ENCODE data around the gene CCDC154.

The CCDC154 gene

GRCh38 chr16:1425616-1426370 lies 18.6 kb downstream of the CCDC154 start (continued):
- no peak for TF ChIP-seq PRDM4 (tag by site-specific recombination; IDR thresholded peaks at IDR 0.05)
- TF ChIP-seq TSHZ1 (tag by site-specific recombination; IDR thresholded peaks at IDR 0.05; ENCODE audit: borderline replicate concordance): no peak
- TF ChIP-seq ZBTB17 (tag by site-specific recombination; IDR thresholded peaks at IDR 0.05): no peak
- no peak for TF ChIP-seq GLI4 (tag by site-specific recombination; IDR thresholded peaks at IDR 0.05)
- TF ChIP-seq ZNF211 (tag by site-specific recombination; IDR thresholded peaks at IDR 0.05; ENCODE audit: low read depth): no peak
- TF ChIP-seq ZFHX2 (tag by site-specific recombination; conservative IDR thresholded peaks at IDR 0.05): no peak
- TF ChIP-seq RBAK (tag by site-specific recombination; IDR thresholded peaks at IDR 0.05): no peak
- TF ChIP-seq IKZF3 (tag by site-specific recombination; IDR thresholded peaks at IDR 0.05): no peak

- Histone ChIP-seq H3K9me3 (ENCODE audit: control insufficient read depth, insufficient read depth, low read depth, low read length) (no peaks in the 10 kb centered on the region), H3K4me1 (ENCODE audit: control insufficient read depth, insufficient read depth, low read length) (peaks cover 3% of the 10 kb centered on the region; the same call in 1 of the 2 replicates), H3K4me3 (ENCODE audit: low read depth, low read length) (no peak overlapping the region), H3K27ac (ENCODE audit: extremely low read depth, low read depth, low read length) (no peak overlapping the region), H3K36me3 (ENCODE audit: control insufficient read depth in 2 of 2, insufficient read depth in 1 of 2, low read length in 2 of 2) (no peaks in the 10 kb centered on the region)
- POLR2A ChIA-PET: interaction anchor here (0.6 kb wide), 1 partner anchor 71 kb away, joined by 5 read pairs; no protein-coding TSS in a partner anchor
- CTCF ChIA-PET: no interaction called here
- 0 out of 2 replicates have a peak, but pooled peaks have one; percentile 18 for TF ChIP-seq ZNF335 (tag by site-specific recombination; conservative IDR thresholded peaks at IDR 0.05)
- TF ChIP-seq ZNF585B (tag by site-specific recombination; IDR thresholded peaks at IDR 0.05): no peak
- TF ChIP-seq KLF9 (tag by site-specific recombination; IDR thresholded peaks at IDR 0.05; ENCODE audit: low read depth): no peak
- no peak for TF ChIP-seq MYNN (tag by site-specific recombination; IDR thresholded peaks at IDR 0.05; ENCODE audit: borderline replicate concordance)
- TF ChIP-seq ZFP3 (tag by site-specific recombination; IDR thresholded peaks at IDR 0.05; ENCODE audit: low read depth): no peak
- TF ChIP-seq SP3 (tag by site-specific recombination; IDR thresholded peaks at IDR 0.05): no peak
- TF ChIP-seq ZNF239 (tag by site-specific recombination; IDR thresholded peaks at IDR 0.05): no peak
- no peak for TF ChIP-seq ZNF473 (tag by site-specific recombination; IDR thresholded peaks at IDR 0.05)
- no peak for TF ChIP-seq ZNF561 (tag by site-specific recombination; IDR thresholded peaks at IDR 0.05; ENCODE audit: borderline replicate concordance)
- no peak for TF ChIP-seq ZSCAN5A (tag by site-specific recombination; IDR thresholded peaks at IDR 0.05)
- TF ChIP-seq ZNF521 (tag by site-specific recombination; IDR thresholded peaks at IDR 0.05): no peak
- TF ChIP-seq ZBTB20 (tag by site-specific recombination; IDR thresholded peaks at IDR 0.05): no peak
- TF ChIP-seq REST (tag by site-specific recombination; IDR thresholded peaks at IDR 0.05): no peak
- no peak for TF ChIP-seq YY2 (tag by site-specific recombination; IDR thresholded peaks at IDR 0.05)
- no peak for TF ChIP-seq ZBTB21 (tag by site-specific recombination; IDR thresholded peaks at IDR 0.05)
- 0 out of 2 replicates have a peak, but pooled peaks have one; percentile 45 for TF ChIP-seq ZNF394 (tag by site-specific recombination; IDR thresholded peaks at IDR 0.05; ENCODE audit: borderline replicate concordance)
- no peak for TF ChIP-seq ZNF19 (tag by site-specific recombination; IDR thresholded peaks at IDR 0.05; ENCODE audit: low read depth)
Observed at GRCh38 chr16:1424028-1424427, 20.3 kb downstream of the CCDC154 start.

Data from HEK293 (cell line).